Right lobe of liver (tissue), 4 donors: ENCODE results near the gene AXIN2.

Experiments
- POLR2A ChIP-seq: fragments of 450-650 bp; IDR thresholded peaks from one replicate; pipeline ENCODE4 v1.6.1; 2017; ENCODE audit warnings: antibody characterized with exemption, mild to moderate bottlenecking
- TF ChIP-seq, protein P1 (sequence below), 4 donors: fragments of 200-600 bp in 3 of 4; fragments of 450-650 bp in 1 of 4; IDR thresholded peaks; one replicate each; pipeline versions ENCODE4 v1.5.1 to v1.8.0; 2016 to 2022; ENCODE audit warnings: antibody characterized with exemption in 4 of 4, mild to moderate bottlenecking in 2 of 4
- donor health status: DM: no; HTN: no; CAD: no.
- donor health status: DM: no; HTN: no; CAD: no.
- donor health status: DM: no; HTN: yes; CAD: no.

DNA sequence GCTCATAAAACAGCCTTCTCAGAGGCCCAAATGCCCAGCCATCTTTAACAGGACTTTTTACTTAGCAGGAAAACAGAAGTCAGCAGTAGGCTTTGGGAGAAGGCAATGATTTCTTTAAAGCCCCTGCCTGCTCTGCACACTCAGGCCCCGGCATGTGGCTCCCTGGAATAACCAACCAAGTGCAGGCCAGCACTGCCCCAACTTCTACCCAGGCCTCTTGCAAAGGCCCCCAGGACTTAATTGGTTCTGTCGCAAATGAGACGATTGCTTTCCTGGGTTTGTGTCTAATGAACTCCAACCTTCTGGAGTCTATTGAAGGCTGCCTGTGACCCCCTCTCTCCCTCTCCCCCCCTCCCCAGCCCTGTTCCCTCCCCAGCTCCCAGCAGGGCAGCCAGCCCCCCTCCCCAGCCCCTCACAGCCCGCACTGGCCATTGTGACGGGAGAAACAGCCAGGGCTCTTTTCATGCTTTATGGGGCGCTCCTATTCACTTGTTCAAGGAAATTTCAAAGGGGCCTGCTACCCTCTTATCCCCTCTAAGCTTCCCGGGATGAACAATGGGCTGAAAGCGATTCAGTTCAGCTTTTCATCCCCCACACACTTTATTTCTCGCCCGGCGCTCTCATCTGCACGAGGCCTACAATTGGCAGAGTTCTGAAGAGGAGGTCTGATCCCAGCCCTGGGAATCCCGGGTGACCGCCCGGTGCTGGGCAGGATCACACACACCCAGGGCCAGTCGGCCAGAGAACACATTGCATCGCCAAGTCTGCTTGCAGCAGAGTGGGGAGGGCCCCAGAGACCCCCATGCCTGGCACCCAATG, 15.5 kb downstream of the AXIN2 start:
- TF ChIP-seq POLR2A, result no peak
- TF ChIP-seq, protein P1, sequence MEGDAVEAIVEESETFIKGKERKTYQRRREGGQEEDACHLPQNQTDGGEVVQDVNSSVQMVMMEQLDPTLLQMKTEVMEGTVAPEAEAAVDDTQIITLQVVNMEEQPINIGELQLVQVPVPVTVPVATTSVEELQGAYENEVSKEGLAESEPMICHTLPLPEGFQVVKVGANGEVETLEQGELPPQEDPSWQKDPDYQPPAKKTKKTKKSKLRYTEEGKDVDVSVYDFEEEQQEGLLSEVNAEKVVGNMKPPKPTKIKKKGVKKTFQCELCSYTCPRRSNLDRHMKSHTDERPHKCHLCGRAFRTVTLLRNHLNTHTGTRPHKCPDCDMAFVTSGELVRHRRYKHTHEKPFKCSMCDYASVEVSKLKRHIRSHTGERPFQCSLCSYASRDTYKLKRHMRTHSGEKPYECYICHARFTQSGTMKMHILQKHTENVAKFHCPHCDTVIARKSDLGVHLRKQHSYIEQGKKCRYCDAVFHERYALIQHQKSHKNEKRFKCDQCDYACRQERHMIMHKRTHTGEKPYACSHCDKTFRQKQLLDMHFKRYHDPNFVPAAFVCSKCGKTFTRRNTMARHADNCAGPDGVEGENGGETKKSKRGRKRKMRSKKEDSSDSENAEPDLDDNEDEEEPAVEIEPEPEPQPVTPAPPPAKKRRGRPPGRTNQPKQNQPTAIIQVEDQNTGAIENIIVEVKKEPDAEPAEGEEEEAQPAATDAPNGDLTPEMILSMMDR (IDR thresholded peaks at IDR 0.05), result no peak
